ENCODE measurements around the gene SHB. TPM values are rescaled to one million over a fixed set of nuclear protein-coding genes. Genes with fewer than 3 reads are reported as not detected.
"Not testable (repeated sequence)": the region's sequence is repeated elsewhere in the genome, so short reads cannot be mapped to it uniquely, and the experiment has no call there.

Gene SHB
- total RNA-seq, 1 experiment from 2014 or later: 29.6 TPM

- POLR2A ChIA-PET: interaction anchor here (1.1 kb wide), 1 partner anchor 157 kb away, joined by 3 read pairs; the partner anchor contains the start of gene SHB
- BruUV-seq (replicated peaks): no TSS peak
- Mint-ChIP-seq H3K27me3 (ENCODE audit: insufficient read depth, unreplicated experiment) (no peaks in the 10 kb centered on the region), H3K9me3 (ENCODE audit: unreplicated experiment) (no peaks in the 10 kb centered on the region), H3K4me1 (ENCODE audit: insufficient read depth, unreplicated experiment) (peaks cover 26% of the 10 kb centered on the region), H3K36me3 (ENCODE audit: insufficient read depth, unreplicated experiment) (peaks cover 11% of the 10 kb centered on the region), H3K27ac (ENCODE audit: low read depth, unreplicated experiment) (no peak overlapping the region), H3K4me3 (ENCODE audit: unreplicated experiment) (no peak overlapping the region)
- intact Hi-C loops (cut with micrococcal nuclease): no loop called here
- TF ChIP-seq, protein P1, sequence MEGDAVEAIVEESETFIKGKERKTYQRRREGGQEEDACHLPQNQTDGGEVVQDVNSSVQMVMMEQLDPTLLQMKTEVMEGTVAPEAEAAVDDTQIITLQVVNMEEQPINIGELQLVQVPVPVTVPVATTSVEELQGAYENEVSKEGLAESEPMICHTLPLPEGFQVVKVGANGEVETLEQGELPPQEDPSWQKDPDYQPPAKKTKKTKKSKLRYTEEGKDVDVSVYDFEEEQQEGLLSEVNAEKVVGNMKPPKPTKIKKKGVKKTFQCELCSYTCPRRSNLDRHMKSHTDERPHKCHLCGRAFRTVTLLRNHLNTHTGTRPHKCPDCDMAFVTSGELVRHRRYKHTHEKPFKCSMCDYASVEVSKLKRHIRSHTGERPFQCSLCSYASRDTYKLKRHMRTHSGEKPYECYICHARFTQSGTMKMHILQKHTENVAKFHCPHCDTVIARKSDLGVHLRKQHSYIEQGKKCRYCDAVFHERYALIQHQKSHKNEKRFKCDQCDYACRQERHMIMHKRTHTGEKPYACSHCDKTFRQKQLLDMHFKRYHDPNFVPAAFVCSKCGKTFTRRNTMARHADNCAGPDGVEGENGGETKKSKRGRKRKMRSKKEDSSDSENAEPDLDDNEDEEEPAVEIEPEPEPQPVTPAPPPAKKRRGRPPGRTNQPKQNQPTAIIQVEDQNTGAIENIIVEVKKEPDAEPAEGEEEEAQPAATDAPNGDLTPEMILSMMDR (IDR thresholded peaks at IDR 0.05; ENCODE audit: unreplicated experiment): no peak
- CTCF ChIA-PET: interaction anchor here (0.5 to 3.2 kb wide), 18 partner anchors 8 to 523 kb away, joined by 3 to 29 read pairs (median 4); no protein-coding TSS in a partner anchor
- no peak for DNase-seq (ENCODE audit: unreplicated experiment)
Measured at GRCh38 chr9:37911271-37911681, 157.8 kb downstream of the SHB start.

DNA sequence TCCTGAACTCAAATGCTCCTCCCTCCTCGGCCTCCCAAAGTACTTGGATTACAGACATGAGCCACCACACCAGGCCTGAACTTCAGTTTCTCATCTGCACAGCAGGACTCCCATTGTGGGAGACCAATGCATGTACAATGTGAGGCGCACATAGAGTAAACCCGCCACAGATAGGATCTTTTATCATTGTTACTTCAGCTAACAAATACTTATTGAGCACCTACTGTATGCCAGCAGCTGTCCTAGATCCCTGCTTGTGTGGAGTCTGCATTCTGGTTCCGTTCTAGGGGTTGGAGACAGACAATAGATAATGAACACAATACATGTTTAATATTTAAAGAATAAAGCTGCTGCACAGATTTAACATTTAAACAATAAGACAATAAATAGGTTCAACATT, 158.8 kb downstream of the SHB start:
- H3K27ac Mint-ChIP-seq (ENCODE audit: low read depth, unreplicated experiment): no peak overlapping the region
- TF ChIP-seq, protein P1 (IDR thresholded peaks at IDR 0.05; ENCODE audit: unreplicated experiment): no peak
- H3K36me3 Mint-ChIP-seq (ENCODE audit: insufficient read depth, unreplicated experiment): peaks cover 5% of the 10 kb centered on the region
- POLR2A ChIA-PET: interaction anchor here (0.6 to 1.1 kb wide), 4 partner anchors 125 to 354 kb away, joined by 3 to 5 read pairs (median 4); partner anchors contain the start of genes EXOSC3 and SHB
- no peak for DNase-seq (ENCODE audit: unreplicated experiment)
- H3K4me1 Mint-ChIP-seq (ENCODE audit: insufficient read depth, unreplicated experiment): peaks cover 27% of the 10 kb centered on the region
- no peak overlapping the region for H3K4me3 Mint-ChIP-seq (ENCODE audit: unreplicated experiment)
- no TSS peak for BruUV-seq (replicated peaks)
- intact Hi-C loops (cut with micrococcal nuclease): no loop called here
- CTCF ChIA-PET: interaction anchor here (0.6 to 2.6 kb wide), 9 partner anchors 8 to 796 kb away, joined by 3 to 29 read pairs (median 4); no protein-coding TSS in a partner anchor
- no peaks in the 10 kb centered on the region for H3K27me3 Mint-ChIP-seq (ENCODE audit: insufficient read depth, unreplicated experiment)
- no peaks in the 10 kb centered on the region for H3K9me3 Mint-ChIP-seq (ENCODE audit: unreplicated experiment)

DNA sequence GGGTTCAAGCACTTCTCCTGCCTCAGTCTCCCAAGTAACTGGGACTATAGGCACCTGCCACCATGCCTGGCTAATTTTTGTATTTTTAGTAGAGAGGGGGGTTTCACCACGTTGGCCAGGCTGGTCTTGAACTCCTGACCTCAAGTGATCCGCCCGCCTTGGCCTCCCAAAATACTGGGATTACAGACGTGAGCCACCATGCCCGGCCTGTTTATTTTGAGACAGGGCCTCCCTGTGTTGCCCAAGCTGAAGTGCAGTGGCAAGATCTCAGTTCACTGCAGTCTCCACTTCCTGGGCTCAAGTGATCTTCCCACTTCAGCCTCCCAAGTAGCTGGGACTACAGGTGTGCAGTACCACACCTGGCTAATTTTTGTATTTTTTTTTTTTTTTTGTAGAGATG, 159.2 kb downstream of the SHB start:
- H3K27ac Mint-ChIP-seq (ENCODE audit: low read depth, unreplicated experiment); H3K27me3 Mint-ChIP-seq (ENCODE audit: insufficient read depth, unreplicated experiment); H3K36me3 Mint-ChIP-seq (ENCODE audit: insufficient read depth, unreplicated experiment); H3K9me3 Mint-ChIP-seq (ENCODE audit: unreplicated experiment); BruUV-seq (replicated peaks); DNase-seq (ENCODE audit: unreplicated experiment); H3K4me3 Mint-ChIP-seq (ENCODE audit: unreplicated experiment): not testable (repeated sequence)
- H3K4me1 Mint-ChIP-seq (ENCODE audit: insufficient read depth, unreplicated experiment): peaks cover 31% of the 10 kb centered on the region
- intact Hi-C loops (cut with micrococcal nuclease): loop anchor here (10.0 kb wide), 1 partner anchor 425 kb away; the partner anchor contains the start of gene POLR1E
- ChIA-PET CTCF (interaction anchor here (0.6 to 2.6 kb wide), 5 partner anchors 8 to 796 kb away, joined by 4 to 29 read pairs (median 6); no protein-coding TSS in a partner anchor), POLR2A (interaction anchor here (0.6 to 1.1 kb wide), 3 partner anchors 161 to 454 kb away, joined by 3 to 5 read pairs (median 5); no protein-coding TSS in a partner anchor)

DNA sequence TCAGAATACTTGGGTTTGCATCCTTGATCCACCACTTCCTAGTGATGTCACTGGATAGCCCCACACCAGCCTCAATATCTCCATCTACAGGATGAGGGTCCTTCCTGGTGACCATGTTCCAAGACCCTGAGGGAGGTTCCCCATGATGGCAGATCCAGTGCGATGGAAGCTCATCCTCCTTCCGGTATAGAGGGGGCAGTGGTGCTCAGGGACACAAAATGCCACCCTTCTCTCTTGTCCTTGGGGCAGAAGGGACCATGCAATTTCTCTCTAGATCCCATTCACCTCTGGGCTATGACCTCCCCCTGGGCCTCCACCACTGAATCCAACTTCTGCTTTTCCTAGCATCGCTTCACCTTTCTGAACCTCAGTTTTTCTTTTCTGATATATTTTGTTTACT, 159.7 kb downstream of the SHB start:
- no peaks in the 10 kb centered on the region for H3K27me3 Mint-ChIP-seq (ENCODE audit: insufficient read depth, unreplicated experiment)
- H3K9me3 Mint-ChIP-seq (ENCODE audit: unreplicated experiment): no peaks in the 10 kb centered on the region
- BruUV-seq (replicated peaks): no TSS peak
- no peak overlapping the region for H3K27ac Mint-ChIP-seq (ENCODE audit: low read depth, unreplicated experiment)
- intact Hi-C loops (cut with micrococcal nuclease): loop anchor here (10.0 kb wide), 1 partner anchor 425 kb away; the partner anchor contains the start of gene POLR1E
- no peak overlapping the region for H3K4me3 Mint-ChIP-seq (ENCODE audit: unreplicated experiment)
- ChIA-PET POLR2A (interaction anchor here (0.6 to 1.7 kb wide), 8 partner anchors 7 to 454 kb away, joined by 3 to 6 read pairs (median 4); partner anchors contain the start of genes DCAF10, EXOSC3 and SHB), CTCF (interaction anchor here (0.6 to 1.8 kb wide), 5 partner anchors 9 to 453 kb away, joined by 3 to 14 read pairs (median 4); no protein-coding TSS in a partner anchor)
- peaks cover 5% of the 10 kb centered on the region for H3K36me3 Mint-ChIP-seq (ENCODE audit: insufficient read depth, unreplicated experiment)
- no peak for DNase-seq (ENCODE audit: unreplicated experiment)
- H3K4me1 Mint-ChIP-seq (ENCODE audit: insufficient read depth, unreplicated experiment): peaks cover 36% of the 10 kb centered on the region
- TF ChIP-seq, protein P1 (IDR thresholded peaks at IDR 0.05; ENCODE audit: unreplicated experiment): no peak
